K562 (cell line): Measurements from ENCODE around the gene MFSD12.

Source experiments
- CTCF ChIP-seq, 3 experiments: IDR thresholded peaks in 2 of 3; conservative IDR thresholded peaks in 1 of 3; 2 replicates each; pipeline ENCODE4 v1.5.1; 2011 to 2012; ENCODE audit warnings: low read length in 3 of 3, mild to moderate bottlenecking in 3 of 3, control low read depth in 2 of 3, improper control_type of control experiment in 1 of 3, inconsistent platforms in 1 of 3, low read depth in 1 of 3, mixed read lengths in 1 of 3, moderate library complexity in 1 of 3; ENCODE audit not compliant: insufficient read depth in 2 of 3
- MYNN ChIP-seq, 2 experiments: sonication (generic); formaldehyde crosslinking in 1 of 2; IDR thresholded peaks; 2 replicates each; pipeline versions ENCODE4 v1.5.0 to v1.6.1; 2016 to 2020; ENCODE audit warnings: antibody characterized with exemption in 1 of 2, missing genetic modification reagents in 1 of 2

- TF ChIP-seq MYNN (IDR thresholded peaks at IDR 0.05): no peak
- no peak for TF ChIP-seq MYNN (CRISPR knock-in tag; IDR thresholded peaks at IDR 0.05)
- TF ChIP-seq CTCF (IDR thresholded peaks at IDR 0.05 in 2 of 3, conservative IDR thresholded peaks at IDR 0.05 in 1 of 3; ENCODE audit: insufficient read depth in 2 of 3, low read depth in 1 of 3, low read length in 3 of 3): no peak
These were observed 25.1 kb downstream of the MFSD12 start for GRCh38 chr19:3532154-3532786.
